Measurements from ENCODE around the gene IDI1.
"Not testable (repeated sequence)": the region's sequence is repeated elsewhere in the genome, so short reads cannot be mapped to it uniquely, and the experiment has no call there.

The IDI1 gene

DNA sequence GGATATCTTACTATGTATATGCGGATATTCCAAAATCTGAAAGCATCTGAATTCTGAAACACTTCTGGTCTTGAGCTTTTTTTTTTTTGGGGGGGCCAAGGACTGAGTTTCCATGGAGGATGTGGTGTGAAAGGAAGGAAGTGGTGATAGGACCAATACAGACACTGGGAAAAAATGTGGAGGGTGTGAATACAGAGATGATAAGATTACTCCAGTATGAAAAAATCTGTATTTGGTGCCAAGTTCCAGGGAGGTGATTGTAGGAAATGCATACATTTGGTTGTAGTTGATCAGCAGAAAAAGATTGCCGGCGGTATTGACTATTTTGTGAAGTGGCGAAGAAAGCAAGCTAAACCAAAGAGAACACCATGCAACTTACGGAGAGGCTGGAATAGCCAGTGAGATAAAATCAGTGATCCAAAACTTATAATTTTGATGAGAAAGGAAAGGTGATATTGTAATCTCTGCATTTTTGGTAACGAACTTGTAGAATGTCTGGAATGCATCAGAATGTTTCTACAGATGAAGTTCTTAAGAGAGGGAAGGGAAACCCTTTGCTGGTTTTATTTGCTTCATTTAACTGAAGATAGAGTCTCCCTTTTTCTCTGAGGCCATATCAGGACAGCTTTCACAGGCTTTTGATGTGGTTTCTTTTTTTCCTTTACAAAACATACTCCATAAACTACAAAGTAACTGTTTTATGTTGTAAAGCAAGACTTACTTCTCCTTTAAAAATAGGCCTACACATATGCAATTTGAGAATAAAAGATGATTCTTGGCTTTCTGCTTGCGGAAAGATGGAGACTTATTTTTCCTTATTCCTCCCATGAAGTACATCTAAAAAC, 13.2 kb upstream of the IDI1 start:
- no peak for DNase-seq

DNA sequence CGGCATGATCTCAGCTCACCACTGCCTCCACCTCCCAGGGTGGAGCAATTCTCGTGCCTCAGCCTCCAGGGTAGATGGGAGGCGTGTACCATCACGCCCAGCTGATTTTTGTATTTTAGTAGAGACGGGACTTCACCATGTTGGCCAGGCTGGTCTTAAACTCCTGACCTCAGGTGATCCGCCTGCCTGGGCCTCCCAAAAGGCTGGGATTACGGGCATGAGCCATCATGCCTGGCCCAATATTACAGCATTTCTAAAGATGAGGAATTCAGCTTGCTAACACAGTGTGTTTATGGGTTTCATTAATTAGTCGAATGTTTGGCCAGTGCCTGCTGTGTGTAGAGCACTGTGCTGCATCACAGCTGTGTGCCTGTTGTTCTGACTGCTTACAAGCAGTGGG, 11.0 kb upstream of the IDI1 start:
- DNase-seq: no peak

DNA sequence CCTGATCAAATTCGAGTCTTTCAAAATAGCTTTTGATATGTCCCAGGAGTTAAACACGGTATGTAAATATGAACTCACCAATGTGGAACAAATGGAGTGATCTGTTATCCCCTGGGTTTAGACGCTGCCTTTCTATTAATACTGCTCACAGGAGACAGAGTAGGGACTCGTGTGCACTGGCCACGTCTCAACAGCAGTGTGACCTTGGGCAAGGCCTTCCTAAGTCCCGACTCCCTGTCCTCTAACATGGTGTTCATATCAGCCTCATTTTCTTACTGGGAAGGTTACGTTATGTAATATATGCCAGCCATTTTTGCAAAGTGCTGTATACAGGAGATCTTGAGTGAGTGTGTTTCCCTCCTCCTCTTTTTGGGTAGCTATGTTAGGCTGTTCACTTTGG, 9.1 kb upstream of the IDI1 start:
- DNase-seq: no peak

DNA sequence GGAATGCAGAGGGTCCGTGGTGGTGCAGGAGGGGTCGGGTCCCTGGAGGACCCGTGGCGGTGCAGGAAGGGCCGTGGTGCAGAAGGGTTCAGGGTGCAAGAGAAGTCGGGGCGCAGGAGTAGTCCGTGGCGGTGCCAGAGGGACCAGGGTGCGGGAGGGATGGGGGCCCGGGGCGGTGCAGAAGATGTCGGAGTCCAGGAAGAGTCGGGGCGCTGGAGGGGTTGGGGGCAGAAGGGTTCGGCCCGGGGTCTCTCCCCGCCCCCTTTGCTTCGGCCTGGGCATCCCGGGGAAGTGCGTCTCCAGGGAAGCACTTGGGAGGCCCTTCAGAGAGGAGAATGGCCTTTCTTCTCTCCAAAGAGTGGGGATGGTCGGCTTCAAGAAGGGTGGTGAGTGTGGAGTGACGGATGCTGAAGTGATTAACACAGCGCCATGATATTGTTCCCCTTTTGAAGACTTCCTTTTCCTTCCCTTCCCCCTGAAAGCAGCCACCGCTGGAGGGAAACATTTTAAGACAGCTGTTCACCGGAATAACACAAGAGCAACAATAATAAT, 8.3 kb upstream of the IDI1 start:
- DNase-seq: no peak

DNA sequence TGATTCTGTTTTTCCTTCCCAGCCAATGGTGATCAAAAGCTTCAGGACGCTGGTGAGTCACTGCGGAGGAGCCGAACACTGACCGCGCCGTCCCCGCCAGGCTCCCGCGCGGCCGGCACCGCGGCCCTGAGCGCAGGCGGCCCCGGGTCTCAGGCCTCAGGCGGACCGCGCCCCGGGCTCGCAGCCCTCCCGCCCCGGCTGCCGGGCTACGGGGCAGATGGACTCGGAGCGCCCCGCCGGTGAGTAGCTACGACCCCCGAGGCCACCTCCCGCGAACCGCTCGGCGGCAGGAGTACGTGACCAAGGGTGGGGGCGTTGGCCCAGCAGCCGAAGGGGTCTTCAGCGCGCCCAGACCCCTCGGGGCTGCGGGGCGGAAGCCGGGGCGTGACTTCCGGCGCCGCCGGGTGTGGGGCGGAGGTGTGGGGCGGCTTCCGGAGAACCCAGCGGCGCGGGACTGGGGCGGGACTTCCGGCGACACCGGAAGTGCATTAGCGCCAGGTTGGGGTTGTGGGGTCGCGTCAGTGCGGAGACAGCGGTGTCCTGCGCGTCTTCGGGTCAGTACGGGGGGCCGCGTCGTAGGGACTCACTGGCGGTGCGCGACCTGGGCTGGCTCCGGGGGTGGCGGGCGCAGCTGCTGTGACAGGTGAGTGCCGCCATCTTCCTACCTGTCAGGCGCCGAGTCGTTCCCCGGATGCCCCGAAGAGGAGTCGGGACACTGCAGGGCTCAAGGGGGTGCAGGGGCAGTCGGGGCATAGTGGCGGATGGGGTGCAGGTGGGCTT, 7.6 kb upstream of the IDI1 start, which contains the start of gene WDR37:
Gene WDR37, plus strand, starts transcription at position 60 of the 780 bp plus-strand sequence. CDS start 15,771 bp downstream, outside the sequence.
- DNase-seq: peak; percentile 72

DNA sequence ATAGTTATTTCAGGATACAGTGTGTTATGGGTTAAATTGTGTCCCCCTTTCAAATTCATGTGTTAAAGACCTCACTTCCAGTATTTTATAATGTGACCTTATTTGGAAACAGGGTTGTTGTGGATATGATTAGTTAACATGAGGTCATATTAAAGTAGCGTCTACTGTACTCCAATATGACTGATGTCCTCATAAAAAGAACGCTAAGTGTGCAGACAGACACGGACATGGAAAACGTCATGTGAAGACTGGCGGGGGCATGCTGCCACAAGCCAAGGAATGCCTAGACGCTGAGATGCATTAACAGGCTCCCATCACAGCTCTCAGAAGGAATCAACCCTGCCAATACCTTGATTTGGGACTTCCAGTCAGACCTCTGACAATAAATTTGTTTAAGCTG, 5.8 kb upstream of the IDI1 start:
- DNase-seq: no peak

DNA sequence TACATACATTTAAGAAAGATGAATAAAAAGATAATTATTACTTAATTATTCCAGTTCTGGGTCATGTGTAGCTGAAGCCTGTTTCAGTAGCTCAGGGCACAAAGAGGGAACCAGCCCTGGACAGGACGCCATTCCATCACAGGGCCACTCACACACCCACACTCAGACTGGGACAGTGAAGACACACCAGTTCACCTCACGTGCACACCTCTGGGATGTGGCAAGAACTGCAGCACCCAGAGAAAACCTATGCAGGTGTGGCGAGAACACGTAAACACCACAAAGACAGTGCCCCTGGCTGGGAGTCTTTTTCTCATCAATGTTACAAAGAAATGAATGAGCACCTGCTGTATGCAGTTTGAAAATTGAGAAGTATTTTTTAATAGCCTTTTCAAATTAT, 1.6 kb upstream of the IDI1 start:
- no peak for DNase-seq

DNA sequence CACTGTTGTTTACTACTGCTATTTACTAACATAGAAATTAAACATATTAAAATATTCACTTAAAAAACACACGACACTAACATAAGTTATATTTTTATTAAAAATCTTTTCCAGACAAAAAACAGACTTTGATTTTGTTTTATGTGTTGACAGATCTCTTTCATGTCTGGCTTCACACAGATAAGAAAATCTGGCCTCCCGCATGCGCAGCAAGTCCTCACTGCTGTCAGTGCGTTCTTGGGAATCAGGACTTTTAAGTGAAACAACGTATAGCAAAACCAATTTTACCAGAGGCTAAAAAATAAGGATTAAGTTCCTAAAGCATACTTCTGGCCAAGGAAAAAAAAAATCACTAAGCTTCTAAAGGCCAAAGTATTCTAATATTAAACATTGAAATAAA, 1.2 kb upstream of the IDI1 start:
- no peak for DNase-seq

DNA sequence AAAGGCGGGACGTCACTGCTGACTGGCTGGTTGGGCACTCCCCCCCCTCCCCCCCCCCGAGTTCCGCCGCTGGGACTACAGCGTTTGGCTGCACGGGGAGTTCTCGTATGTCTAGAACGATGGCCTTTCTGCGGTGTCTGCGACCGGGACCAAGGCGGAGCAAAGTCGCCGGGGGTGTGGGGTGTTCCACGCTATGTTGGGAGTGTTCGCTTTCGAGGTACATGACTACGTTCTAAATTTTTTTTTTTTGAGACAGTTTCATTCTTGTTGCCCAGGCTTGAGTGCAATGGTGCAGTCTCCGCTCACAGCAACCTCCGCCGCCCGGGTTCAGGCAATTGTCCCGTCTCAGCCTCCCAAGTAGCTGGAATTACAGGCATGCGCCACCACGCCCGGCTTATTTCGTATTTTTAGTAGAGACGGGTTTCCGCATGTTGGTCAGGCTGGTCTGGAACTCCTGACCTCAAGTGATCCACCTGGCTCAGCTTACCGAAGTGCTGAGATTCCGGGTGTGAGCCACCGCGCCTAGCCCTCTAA, 573 bp upstream of the IDI1 start:
- DNase-seq: no peak

DNA sequence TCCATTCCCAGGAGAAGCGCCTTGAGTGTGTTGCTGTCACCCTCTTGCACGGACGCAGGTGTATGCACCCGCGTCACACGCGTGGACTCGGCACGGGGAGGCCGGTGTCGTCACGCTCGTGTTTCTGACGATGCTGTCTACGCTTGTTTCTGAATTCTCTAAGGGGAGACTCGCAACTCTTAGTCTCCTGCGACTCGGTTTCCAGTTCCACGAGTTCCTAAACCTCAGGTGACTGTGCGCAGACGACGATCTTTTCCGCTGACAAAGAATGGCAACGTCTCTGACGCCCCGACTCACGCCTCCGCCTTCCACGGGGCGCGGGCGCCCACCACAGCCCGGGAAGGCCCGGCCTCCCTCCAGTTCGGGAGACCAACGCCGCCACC, 579 bp downstream of the IDI1 start:
- no peak for DNase-seq

DNA sequence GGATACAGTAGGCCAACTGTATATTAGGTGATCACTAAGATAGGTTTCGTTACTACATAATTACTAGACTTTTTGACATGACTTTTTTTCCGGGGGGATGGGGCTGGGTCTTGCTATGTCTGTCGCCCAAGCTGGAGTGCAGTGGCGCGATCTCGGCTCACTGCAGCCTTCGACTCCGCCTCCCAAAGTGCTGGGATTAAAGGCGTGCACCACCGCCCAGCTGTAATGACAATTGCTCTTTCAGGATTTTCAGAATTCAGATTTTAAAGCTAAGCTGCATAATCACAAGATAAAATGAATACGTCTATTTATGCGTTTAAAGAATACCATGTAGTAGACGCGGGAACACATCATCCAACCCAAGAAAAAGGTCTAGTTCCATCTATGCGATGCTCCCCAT, 982 bp downstream of the IDI1 start:
- DNase-seq: no peak

DNA sequence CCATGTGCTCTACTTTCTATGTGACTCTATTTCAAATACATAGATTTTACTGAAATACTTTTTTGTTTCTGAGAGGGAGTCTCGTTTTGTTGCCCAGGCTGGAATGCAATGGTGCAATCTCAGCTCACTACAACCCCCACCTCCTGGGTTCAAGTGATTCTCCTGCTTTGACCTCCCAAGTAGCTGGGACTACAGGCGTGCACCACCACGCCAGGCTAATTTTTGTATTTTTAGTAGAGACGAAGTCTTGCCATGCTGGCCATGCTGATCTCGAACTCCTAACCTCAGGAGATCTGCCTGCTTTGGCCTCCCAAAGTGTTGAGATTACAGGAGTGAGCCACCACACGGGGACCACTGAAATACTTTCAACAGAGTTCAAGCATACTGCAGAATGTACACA, 3.5 kb downstream of the IDI1 start:
- DNase-seq: no peak

DNA sequence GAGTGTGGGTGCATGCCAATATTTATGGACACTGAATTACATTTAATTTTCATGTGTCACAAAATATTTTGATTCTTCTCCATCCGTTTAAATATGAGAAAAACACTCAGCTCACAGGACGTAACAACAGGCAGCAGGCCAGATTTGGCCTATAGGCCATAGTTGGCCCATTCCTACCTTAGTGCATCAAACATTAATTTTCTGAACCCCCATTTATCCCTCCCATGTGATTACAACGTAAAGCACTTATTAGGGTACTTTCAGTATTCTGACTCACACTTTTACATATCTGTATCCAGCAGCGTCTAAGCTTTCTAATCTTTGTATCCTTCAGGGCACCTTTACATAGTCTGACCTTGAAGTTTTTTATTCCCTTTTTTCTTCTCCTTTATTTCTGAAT, 4.0 kb downstream of the IDI1 start:
- no peak for DNase-seq

DNA sequence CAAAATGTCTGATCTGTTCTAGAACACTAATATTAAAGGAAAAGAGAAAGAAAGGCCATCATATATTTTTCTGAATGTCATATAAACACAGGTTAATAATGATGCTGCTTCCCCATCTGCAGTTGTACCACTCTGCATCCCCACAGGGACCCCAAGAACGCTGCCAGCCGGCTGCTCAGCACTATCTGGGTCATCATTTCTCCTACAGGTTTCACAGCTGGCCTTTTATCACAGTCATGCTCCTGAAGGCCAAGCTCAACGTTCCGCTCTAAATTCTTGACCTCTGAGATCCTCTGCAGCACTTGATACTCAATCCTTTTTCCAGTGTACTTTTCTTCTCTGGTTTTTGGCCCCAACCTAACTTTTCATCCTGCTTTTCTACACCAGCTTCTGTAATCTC, 4.8 kb downstream of the IDI1 start:
- DNase-seq: no peak

DNA sequence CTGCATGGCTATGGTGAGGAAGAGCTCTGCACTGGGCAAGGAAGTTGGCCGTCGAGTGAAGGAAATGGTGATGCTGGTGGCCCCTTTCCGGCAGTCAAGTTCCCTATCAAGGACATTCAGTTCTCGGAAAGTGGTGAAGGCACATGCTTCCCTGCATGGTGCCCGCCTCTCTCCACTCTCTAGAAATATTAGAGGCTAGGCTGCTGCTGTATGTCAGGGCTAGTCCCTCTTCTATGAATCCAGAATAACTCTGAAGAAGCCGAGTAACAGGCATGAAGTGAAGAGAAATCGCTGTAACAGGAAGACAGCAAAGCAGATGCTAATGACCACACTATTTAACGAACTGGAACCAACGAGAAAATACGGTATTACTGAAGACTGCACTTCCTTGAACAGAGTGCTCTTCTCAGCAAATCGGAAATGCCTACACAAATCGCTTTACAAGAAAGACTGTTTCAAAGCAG, 5.4 kb downstream of the IDI1 start:
- DNase-seq: no peak

DNA sequence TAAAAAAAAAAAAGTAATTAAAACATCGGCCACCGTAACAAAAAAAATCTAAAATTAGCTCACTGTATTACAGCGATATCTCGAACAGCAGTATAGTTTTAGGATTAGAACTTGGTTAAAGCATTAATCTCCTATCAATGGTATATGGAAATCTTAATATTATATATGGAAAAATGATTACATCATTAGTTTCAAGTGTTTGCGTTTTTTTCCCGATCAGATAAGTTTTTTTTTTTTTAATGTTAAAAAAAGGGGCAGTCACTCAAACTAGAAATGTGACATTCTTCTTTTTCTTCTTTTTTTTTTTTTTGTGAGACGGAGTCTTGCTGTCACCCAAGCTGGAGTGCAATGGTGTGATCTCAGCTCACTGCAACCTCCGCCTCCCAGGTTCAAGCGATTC, 7.4 kb downstream of the IDI1 start:
- DNase-seq: no peak

DNA sequence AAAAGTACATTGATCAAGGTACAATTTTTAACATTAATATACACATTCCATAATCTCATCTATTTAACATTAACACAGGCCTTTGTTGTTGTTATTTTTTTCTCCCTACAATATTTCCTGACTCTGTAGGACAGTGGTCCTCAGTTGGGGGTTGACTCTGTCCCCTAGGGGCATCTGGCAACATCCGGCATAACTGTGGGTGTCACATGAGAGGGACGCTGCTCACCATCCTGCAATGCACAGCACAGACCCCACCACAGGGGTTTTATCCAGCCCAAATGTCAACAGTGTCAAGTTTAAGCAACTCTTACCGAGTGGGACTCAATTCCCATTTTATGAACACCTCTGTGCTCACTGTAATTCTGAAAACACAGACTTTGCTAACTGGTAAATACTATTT, 8.8 kb downstream of the IDI1 start:
- DNase-seq: no peak

DNA sequence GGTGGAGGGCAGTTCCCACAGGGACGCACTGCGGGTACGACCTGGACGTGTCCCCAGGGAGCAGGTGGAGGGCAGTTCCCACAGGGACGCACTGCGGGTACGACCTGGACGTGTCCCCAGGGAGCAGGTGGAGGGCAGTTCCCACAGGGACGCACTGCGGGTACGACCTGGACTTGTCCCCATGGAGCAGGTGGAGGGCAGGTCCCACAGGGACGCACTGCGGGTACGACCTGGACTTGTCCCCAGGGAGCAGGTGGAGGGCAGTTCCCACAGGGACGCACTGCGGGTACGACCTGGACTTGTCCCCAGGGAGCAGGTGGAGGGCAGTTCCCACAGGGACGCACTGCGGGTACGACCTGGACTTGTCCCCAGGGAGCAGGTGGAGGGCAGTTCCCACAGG, 10.2 kb downstream of the IDI1 start:
- not testable (repeated sequence) for DNase-seq

DNA sequence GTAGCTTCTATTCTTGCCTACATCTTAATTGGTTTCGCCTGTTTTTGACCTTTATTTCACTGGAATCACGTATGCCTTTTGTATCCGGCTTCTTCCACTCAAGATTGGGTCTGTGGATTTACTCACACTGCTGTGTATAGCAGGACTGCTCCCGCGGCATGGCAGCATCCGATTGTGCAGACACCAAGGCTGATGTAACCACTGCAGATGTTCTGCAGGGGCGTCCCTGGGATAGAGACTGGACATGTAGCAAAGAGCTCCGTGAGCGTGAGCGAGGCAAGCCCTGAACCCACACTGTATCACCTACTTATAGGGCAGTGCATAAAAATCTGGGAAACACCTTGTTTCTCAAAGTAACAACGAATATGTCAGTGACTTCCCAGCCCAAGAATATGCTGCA, 11.8 kb downstream of the IDI1 start:
- no peak for DNase-seq

DNA sequence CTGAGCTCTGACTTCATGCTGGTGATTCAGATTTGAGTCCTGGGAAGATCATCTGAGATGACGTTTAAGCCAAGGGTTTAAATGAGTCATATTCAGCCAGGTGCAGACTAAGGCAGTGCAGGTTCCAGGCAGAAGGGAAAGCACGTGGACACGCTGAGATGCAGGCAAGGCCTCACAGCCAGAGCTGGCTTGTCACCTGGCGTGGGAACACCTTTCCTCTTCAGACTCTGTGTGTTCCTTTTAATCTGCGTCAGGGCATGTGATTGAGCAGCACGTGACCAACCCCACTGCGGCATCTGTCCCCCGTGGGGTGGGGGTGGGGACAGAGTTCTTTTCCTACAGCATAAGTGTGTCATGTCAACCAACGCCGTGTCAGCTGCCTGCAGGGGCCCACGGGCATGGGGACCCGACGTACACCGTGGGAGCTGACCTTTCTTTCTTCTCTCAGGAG, 12.6 kb downstream of the IDI1 start:
- no peak for DNase-seq

DNA sequence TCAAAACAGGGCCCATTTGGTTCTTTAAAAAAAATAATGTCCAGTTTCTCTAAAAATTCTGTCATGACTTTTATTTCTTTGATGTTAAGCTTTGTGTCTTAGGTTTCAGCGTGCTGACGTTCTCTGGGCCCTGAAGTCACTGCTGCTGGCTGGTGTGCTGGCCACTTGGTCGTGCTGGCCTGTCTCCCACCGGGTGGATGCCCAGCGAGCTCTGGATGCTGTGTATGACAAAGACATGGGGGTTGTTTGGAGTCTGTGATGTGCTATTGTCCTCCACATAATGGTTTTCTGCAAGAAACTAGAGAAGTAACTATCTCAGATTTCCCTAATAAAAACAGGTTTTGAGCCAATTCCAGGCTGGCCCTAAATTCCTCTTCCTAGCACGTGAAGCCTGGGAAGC, 13.7 kb downstream of the IDI1 start:
- DNase-seq: no peak

DNA sequence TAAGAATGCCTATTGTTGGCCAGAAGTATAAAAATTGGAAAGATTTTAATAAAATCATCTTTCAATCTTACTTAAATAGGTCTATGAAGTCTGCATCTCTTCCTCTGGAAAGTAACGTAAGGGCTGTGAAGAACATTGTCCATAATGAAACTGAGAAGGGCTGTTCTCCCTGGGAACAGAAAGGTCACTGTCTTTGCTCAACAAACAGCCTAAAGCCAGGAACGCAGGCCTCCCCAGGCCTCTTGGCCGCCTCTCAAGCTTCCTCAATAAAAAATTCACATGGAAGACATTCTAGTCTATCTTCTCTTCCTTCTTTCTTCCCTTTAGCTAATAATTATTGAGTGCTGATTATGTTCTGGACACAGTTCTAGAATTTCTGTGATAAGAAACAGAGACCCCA, 14.2 kb downstream of the IDI1 start:
- DNase-seq: no peak

DNA sequence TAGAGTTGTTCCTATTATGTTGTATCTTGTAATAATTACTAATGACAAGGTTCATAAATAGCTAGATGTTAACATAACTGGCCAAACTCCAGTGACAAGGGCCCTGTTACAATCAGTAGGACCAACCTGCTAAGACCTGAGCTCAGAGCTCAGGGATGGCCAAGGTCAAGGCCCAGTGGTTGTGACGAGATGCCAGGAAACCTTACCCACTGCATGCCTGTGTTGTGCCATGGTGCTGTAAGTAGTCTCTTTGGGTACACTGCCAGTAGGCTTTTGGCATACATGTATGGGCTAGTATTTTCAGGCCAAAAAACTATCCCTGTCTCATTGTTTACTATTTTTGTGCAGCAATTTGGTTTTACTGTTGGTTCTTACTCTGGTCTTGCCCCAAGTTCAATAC, 15.3 kb downstream of the IDI1 start:
- DNase-seq: no peak

DNA sequence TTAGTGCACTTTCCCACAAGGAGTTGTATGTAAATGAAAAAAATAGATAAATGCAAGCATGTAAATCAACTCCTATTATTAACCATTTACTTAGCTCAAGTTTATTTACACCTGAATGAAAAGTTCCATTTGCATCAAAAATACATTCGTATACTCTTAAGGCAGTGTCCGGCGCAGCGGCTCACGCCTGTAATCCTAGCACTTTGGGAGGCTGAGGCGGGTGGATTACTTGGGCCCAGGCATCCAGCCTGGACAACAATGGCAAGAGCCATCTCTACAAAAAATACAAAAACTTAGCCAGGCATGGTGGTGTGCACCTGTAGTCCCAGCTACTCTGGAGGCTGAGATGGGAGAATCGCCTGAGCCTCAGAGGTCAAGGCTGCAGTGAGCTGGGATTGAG, 19.1 kb downstream of the IDI1 start:
- DNase-seq: no peak
